Activated CD4-positive, alpha-beta T cell treated with anti-CD3 and anti-CD28 coated beads, Interleukin-2, amount 50 U/mL, for 16 hours (primary cell): ENCODE measurements around the gene KIF1B.
"Not testable (repeated sequence)": the region's sequence is repeated elsewhere in the genome, so short reads cannot be mapped to it uniquely, and the experiment has no call there.

Experiments
- DNase-seq: peaks from one replicate; pipeline ENCODE4 v3.0.0-alpha.2; 2020

KIF1B gene

GRCh38 chr1:10242811-10243210 is 32.4 kb downstream of the KIF1B start:
- DNase-seq: peak; percentile 40

GRCh38 chr1:10245674-10246073 is 35.3 kb downstream of the KIF1B start:
- DNase-seq: no peak

GRCh38 chr1:10249808-10250457 is 39.6 kb downstream of the KIF1B start:
- no peak for DNase-seq

- no peak for DNase-seq
Measured at GRCh38 chr1:10250663-10251062, 40.3 kb downstream of the KIF1B start.

- DNase-seq: peak; percentile 68
Measured at GRCh38 chr1:10251325-10252108, 41.1 kb downstream of the KIF1B start.

GRCh38 chr1:10252508-10252907 is 42.1 kb downstream of the KIF1B start:
- no peak for DNase-seq

GRCh38 chr1:10253149-10253548 is 42.8 kb downstream of the KIF1B start:
- no peak for DNase-seq

- peak; percentile 43 for DNase-seq
Measured at GRCh38 chr1:10253755-10254154, 43.4 kb downstream of the KIF1B start.

GRCh38 chr1:10257851-10258250 is 47.5 kb downstream of the KIF1B start:
- no peak for DNase-seq

- DNase-seq: not testable (repeated sequence)
Measured at GRCh38 chr1:10259547-10259946, 49.2 kb downstream of the KIF1B start.

GRCh38 chr1:10263450-10264082 is 53.2 kb downstream of the KIF1B start:
- DNase-seq: no peak

- no peak for DNase-seq
Measured at GRCh38 chr1:10265027-10265426, 54.7 kb downstream of the KIF1B start.

GRCh38 chr1:10265900-10266299 is 55.5 kb downstream of the KIF1B start:
- DNase-seq: no peak

GRCh38 chr1:10267319-10267718 is 56.9 kb downstream of the KIF1B start:
- DNase-seq: no peak

GRCh38 chr1:10267921-10268320 is 57.6 kb downstream of the KIF1B start:
- no peak for DNase-seq

- DNase-seq: no peak
Measured at GRCh38 chr1:10271090-10271489, 60.7 kb downstream of the KIF1B start.

- no peak for DNase-seq
Measured at GRCh38 chr1:10271869-10272268, 61.5 kb downstream of the KIF1B start.

- no peak for DNase-seq
Measured at GRCh38 chr1:10272274-10272673, 61.9 kb downstream of the KIF1B start.

GRCh38 chr1:10278880-10279279 is 68.5 kb downstream of the KIF1B start:
- no peak for DNase-seq

GRCh38 chr1:10280439-10281350 is 70.3 kb downstream of the KIF1B start:
- DNase-seq: peak; percentile 54

GRCh38 chr1:10283318-10283984 is 73.1 kb downstream of the KIF1B start:
- peak; percentile 84 for DNase-seq

GRCh38 chr1:10286244-10286643 is 75.9 kb downstream of the KIF1B start:
- DNase-seq: no peak
